GM18867 (cell line): Measurements from ENCODE around the gene IFITM1.
"Not testable (repeated sequence)": the region's sequence is repeated elsewhere in the genome, so short reads cannot be mapped to it uniquely, and the experiment has no call there.

Source experiments
- ATAC-seq: cut with Tn5 transposase; IDR thresholded peaks from one replicate; pipeline ENCODE4 v1.9.1; 2021; ENCODE audit warnings: mild to moderate bottlenecking, moderate library complexity; ENCODE audit not compliant: unreplicated experiment

IFITM1 gene

GRCh38 chr11:325796-326591 lies 12.2 kb downstream of the IFITM1 start:
- ATAC-seq: no peak

- ATAC-seq: no peak
Measured at GRCh38 chr11:326592-326841, 12.7 kb downstream of the IFITM1 start.

GRCh38 chr11:326842-327580 lies 13.2 kb downstream of the IFITM1 start:
- peak; percentile 63 for ATAC-seq

- no peak for ATAC-seq
Measured at GRCh38 chr11:327581-327923, 13.7 kb downstream of the IFITM1 start.

- ATAC-seq: no peak
Measured at GRCh38 chr11:328012-328411, 14.2 kb downstream of the IFITM1 start.

- ATAC-seq: not testable (repeated sequence)
Measured at GRCh38 chr11:328516-329100, 14.8 kb downstream of the IFITM1 start.

GRCh38 chr11:329886-330253 lies 16.0 kb downstream of the IFITM1 start:
- ATAC-seq: no peak

GRCh38 chr11:330307-330693 lies 16.5 kb downstream of the IFITM1 start:
- ATAC-seq: no peak

GRCh38 chr11:330694-331357 lies 17.0 kb downstream of the IFITM1 start:
- ATAC-seq: no peak

GRCh38 chr11:331358-332060 lies 17.7 kb downstream of the IFITM1 start:
- ATAC-seq: no peak

GRCh38 chr11:332651-333480 lies 19.0 kb downstream of the IFITM1 start:
- ATAC-seq: no peak

GRCh38 chr11:333616-334263 lies 19.9 kb downstream of the IFITM1 start:
- not testable (repeated sequence) for ATAC-seq

- ATAC-seq: no peak
Measured at GRCh38 chr11:334264-334994, 20.6 kb downstream of the IFITM1 start.

- ATAC-seq: no peak
Measured at GRCh38 chr11:335779-336658, 22.2 kb downstream of the IFITM1 start.

- no peak for ATAC-seq
Measured at GRCh38 chr11:336659-337198, 22.9 kb downstream of the IFITM1 start.

GRCh38 chr11:337711-338110 lies 23.9 kb downstream of the IFITM1 start:
- no peak for ATAC-seq

- ATAC-seq: no peak
Measured at GRCh38 chr11:339963-340362, 26.1 kb downstream of the IFITM1 start.
